ENCODE measurements around the gene FAAP20. TPM values are rescaled to one million over a fixed set of nuclear protein-coding genes. Genes with fewer than 3 reads are reported as not detected.

The FAAP20 gene
- total and polyA plus RNA-seq, 2 of the 8 experiments (the other 6 are each of a cell fraction or from before 2014, with no cell fraction given): 58.4 to 99.8 TPM

GRCh38 chr1:2229037-2229864 is 34.7 kb upstream of the FAAP20 start (continued):
- TF ChIP-seq ASH2L (IDR thresholded peaks at IDR 0.05; ENCODE audit: low read length) (peak; percentile 17), HDAC2 (IDR thresholded peaks at IDR 0.05; ENCODE audit: borderline replicate concordance in 1 of 2, low read depth in 2 of 2, low read length in 2 of 2) (no peak; a peak in 1 of 4 replicates)

All from H1 (cell line).